Fibroblast of pulmonary artery (primary cell): ENCODE data around the gene NUDT22.

Experiments
- DNase-seq: peaks from one replicate; pipeline ENCODE4 v3.0.0-alpha.2; 2010; ENCODE audit warnings: low read depth
- H3K4me3 ChIP-seq: replicated peaks from 2 replicates; pipeline ENCODE4 v1.5.1; 2011; ENCODE audit warnings: low read depth, mild to moderate bottlenecking, control low read depth, low read length, moderate library complexity
- TF ChIP-seq, protein P1 (sequence below): IDR thresholded peaks from 2 replicates; pipeline ENCODE4 v1.5.1; 2011; ENCODE audit warnings: mild to moderate bottlenecking, control low read depth, low read length, inconsistent platforms; ENCODE audit errors: missing control alignments

NUDT22 gene

DNA sequence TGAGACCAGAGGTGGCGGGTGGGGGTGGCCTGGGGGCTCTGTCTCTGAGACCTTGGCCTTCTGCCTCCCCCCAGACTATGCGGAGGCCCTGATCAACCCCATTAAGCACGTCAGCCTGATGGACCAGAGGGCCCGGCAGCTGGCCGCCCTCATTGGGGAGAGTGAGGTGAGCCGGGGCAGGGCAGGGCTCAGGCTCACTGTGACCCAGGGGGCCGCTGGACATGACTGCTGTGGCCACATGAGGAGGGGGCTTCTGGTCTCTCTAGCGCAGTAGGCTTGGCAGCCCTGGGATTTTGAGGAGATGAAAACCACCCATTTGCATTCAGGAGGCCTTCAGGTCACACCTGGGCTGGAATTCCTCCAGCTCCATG is 37.9 kb downstream of the NUDT22 start:
- H3K4me3 ChIP-seq: no peak overlapping the region
- TF ChIP-seq, protein P1, sequence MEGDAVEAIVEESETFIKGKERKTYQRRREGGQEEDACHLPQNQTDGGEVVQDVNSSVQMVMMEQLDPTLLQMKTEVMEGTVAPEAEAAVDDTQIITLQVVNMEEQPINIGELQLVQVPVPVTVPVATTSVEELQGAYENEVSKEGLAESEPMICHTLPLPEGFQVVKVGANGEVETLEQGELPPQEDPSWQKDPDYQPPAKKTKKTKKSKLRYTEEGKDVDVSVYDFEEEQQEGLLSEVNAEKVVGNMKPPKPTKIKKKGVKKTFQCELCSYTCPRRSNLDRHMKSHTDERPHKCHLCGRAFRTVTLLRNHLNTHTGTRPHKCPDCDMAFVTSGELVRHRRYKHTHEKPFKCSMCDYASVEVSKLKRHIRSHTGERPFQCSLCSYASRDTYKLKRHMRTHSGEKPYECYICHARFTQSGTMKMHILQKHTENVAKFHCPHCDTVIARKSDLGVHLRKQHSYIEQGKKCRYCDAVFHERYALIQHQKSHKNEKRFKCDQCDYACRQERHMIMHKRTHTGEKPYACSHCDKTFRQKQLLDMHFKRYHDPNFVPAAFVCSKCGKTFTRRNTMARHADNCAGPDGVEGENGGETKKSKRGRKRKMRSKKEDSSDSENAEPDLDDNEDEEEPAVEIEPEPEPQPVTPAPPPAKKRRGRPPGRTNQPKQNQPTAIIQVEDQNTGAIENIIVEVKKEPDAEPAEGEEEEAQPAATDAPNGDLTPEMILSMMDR: no peak
- no peak for DNase-seq

GRCh38 chr11:64264371-64264852 is 38.3 kb downstream of the NUDT22 start:
- no peak for DNase-seq
- TF ChIP-seq, protein P1: no peak
- no peak overlapping the region for H3K4me3 ChIP-seq

DNA sequence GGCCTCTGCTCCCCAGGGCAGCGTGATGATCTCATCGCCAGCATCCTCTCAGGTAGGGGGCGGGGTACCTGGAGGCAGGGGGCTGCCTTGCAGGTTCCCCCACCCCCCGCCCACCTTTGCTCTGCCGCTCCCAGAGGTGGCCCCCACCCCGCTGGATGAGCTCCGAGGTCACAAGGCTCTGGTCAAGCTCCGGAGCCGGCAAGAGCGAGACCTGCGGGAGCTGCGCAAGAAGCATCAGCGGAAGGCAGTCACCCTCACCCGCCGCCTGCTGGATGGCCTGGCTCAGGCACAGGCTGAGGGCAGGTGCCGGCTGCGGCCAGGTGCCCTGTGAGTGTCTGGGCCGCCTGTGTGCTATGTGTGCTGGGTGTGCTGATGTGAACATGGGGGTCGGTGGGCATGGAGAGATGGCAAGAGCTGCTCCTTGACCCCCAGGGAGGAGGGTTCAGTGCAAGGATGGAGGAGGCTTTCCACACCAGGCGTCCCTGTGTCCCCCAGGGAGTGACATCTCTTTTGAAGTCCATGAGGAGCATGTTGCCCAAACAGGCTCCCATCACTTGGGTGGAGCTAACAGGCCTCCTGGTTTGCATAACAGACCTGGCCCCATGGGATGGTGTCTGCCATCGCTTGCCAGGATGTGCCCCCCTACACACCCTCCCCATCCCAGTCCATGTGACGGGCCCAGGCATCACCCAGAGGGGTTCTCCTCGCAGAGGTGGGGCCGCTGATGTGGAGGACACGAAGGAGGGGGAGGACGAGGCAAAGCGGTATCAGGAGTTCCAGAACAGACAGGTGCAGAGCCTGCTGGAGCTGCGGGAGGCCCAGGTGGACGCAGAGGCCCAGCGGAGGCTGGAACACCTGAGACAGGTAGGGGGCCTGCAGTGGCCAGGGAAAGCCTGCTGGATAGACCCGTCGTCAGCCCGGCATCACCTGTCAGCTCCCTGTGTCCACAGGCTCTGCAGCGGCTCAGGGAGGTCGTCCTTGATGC is 39.4 kb downstream of the NUDT22 start:
- no peak for DNase-seq
- H3K4me3 ChIP-seq: no peak overlapping the region
- TF ChIP-seq, protein P1: no peak

DNA sequence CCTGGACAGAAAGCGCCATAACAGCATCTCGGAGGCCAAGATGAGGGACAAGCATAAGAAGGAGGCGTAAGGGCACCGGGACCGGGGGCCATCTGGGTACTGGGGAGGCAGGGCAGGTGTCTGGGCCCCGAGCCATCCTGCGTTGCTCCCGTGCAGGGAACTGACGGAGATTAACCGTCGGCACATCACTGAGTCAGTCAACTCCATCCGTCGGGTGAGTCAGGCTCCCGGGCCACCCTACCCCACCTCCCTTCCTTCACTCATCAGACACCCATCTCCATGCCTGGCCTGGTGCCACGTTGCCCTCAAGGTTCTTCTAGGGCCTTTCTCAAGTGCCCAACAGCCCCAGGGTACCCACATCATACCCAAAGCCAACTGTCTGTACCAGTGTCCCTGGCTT is 40.3 kb downstream of the NUDT22 start:
- H3K4me3 ChIP-seq: no peak overlapping the region
- TF ChIP-seq, protein P1: no peak
- peak; percentile 20 for DNase-seq

DNA sequence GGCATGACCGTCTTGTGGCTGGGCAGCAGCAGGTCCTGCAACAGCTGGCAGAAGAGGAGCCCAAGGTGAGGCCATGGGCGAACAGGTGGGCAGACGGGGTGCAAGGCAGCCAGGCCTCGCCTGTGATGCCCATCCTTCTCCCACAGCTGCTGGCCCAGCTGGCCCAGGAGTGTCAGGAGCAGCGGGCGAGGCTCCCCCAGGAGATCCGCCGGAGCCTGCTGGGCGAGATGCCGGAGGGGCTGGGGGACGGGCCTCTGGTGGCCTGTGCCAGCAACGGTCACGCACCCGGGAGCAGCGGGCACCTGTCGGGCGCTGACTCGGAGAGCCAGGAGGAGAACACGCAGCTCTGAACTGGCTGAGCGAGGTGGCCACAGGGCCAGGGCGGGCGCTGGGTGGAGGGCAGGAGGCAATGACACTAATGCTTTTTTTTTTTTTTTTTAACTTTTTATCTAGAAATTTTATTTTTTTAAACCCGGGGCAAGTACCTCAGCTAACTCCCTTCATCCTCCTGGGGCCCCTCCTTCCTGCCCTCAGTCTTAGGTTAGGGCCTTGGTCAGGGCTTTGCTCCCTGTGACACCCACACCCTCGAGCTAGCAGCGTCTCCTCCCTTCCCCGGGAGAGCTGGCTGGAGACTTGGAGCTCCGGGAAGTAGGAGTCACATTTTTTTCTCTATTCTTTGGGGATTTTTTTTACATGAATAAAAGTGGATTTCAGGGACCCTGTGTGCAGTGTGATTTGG is 41.3 kb downstream of the NUDT22 start:
- DNase-seq: peak; percentile 25
- TF ChIP-seq, protein P1: no peak
- no peak overlapping the region for H3K4me3 ChIP-seq

DNA sequence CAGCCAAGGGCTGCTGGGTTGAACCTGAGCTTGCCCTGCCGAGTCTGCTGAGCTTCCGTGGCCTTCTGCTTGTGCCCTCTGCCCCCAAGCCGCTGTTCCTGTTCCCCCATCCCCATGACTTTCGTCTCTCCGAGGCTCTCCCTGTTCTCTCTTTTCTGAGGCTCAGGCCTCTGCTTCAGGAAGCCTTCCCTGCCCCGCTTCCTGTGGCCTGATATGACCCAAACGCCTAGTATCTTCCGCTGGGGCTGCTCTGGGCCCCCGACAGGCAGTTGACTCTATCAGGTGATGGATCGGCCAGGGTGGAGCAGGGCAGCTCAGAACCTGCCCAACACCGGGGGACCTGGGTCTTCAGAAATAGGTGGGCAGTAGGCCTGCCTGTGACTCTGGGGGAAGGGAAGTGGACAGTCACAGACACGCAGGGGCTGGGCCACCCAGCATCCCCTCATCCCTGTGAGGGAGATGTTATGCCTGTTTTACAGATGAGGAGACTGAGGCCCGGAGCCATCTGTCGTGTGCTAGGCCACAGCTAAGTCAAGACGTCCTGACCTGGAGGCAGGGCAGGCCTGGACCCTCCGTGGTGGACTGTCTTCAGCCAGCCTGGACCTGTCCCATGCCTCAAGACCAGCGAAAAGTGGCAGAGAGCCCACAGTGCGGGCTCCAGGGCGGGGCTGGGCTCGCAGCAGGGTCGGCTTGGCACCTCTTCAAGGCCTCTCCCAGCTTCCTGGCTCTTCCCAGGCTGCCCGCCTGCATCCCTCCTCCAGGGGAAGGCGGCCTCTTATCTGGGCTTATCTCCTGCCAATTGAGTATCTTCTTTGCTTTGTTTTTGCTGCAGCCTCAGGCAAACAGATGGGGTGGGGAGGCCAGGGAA is 42.2 kb downstream of the NUDT22 start:
- H3K4me3 ChIP-seq: peak overlapping the region; percentile 67
- TF ChIP-seq, protein P1: no peak
- peak; percentile 83 for DNase-seq
